Tibial nerve (tissue), 4 donors: ENCODE results near the gene SPTA1. TPM values are rescaled to one million over a fixed set of nuclear protein-coding genes. Genes with fewer than 3 reads are reported as not detected.

ENCODE experiments used
- DNase-seq, 2 donors: peaks; one replicate each; pipeline ENCODE4 v3.0.0-alpha.2; 2019; ENCODE audit warnings: low spot score in 2 of 2
- H3K27ac ChIP-seq, 4 donors: fragments of 200-600 bp; sonication (generic) in 3 of 4; one replicate each; pipeline ENCODE4 v1.5.1; 2017 to 2019; ENCODE audit warnings: mild to moderate bottlenecking in 1 of 4
- H3K27me3 ChIP-seq, 2 donors: fragments of 200-600 bp; sonication (generic) in 1 of 2; one replicate each; pipeline versions ENCODE4 v1.5.1 to v1.6.0; 2017 to 2019
- H3K36me3 ChIP-seq, 3 donors: fragments of 200-600 bp; sonication (generic); one replicate each; pipeline ENCODE4 v1.5.1; 2018 to 2019
- H3K4me1 ChIP-seq, 4 donors: fragments of 200-600 bp; sonication (generic) in 3 of 4; one replicate each; pipeline ENCODE4 v1.5.1; 2017 to 2019
- H3K4me3 ChIP-seq, 4 donors: fragments of 200-600 bp; sonication (generic) in 3 of 4; one replicate each; pipeline ENCODE4 v1.5.1; 2017 to 2019; ENCODE audit warnings: mild to moderate bottlenecking in 1 of 4, moderate library complexity in 1 of 4
- H3K9me3 ChIP-seq, 4 donors: fragments of 200-600 bp; sonication (generic) in 3 of 4; one replicate each; pipeline ENCODE4 v1.5.1; 2017 to 2019
- EP300 ChIP-seq, 2 donors: sonication (generic); formaldehyde crosslinking; IDR thresholded peaks; one replicate each; pipeline ENCODE4 v1.6.1; 2017; ENCODE audit warnings: antibody characterized with exemption in 2 of 2, mild to moderate bottlenecking in 1 of 2
- POLR2A ChIP-seq, 2 donors: fragments of 450-650 bp; IDR thresholded peaks; one replicate each; pipeline ENCODE4 v1.6.1; 2017; ENCODE audit warnings: antibody characterized with exemption in 2 of 2, mild to moderate bottlenecking in 2 of 2, moderate library complexity in 2 of 2
- WGBS, 2 donors: methylation state at CpG; one replicate each; pipeline ENCODE4 v1.1.5; 2018; 5-methylcytosine and 5-hydroxymethylcytosine counted together
- total RNA-seq, 4 donors: library from RNA; depleted of rRNA; stranded (reverse); fragments of >200 nt; gene quantifications; one replicate each; pipeline ENCODE4 v1.1.0, GENCODE V29; 2016
- TF ChIP-seq, protein P1 (sequence below), 5 experiments: fragments of 200-600 bp in 3 of 5; fragments of 450-650 bp in 2 of 5; sonication (generic) in 3 of 5; IDR thresholded peaks; one replicate each; pipeline ENCODE4 v1.5.1; 2016 to 2019; ENCODE audit warnings: antibody characterized with exemption in 5 of 5, mild to moderate bottlenecking in 3 of 5, moderate library complexity in 2 of 5

SPTA1 gene
- total RNA-seq, 4 donors from 2014 or later: 0.21 TPM; not detected in 3

GRCh38 chr1:158579733-158580132 lies 106.8 kb downstream of the SPTA1 start, which contains the start of gene OR10X1:
OR10X1 (minus strand) TSS chr1:158579899; CDS start chr1:158579899, 0 bp downstream.
- no peaks in the 10 kb centered on the region for H3K27me3 ChIP-seq
- no peaks in the 10 kb centered on the region for H3K36me3 ChIP-seq
- H3K9me3 ChIP-seq: no peaks in the 10 kb centered on the region
- H3K27ac ChIP-seq: no peak within 1 kb of the TSS
- no peak within 1 kb of the TSS for H3K4me3 ChIP-seq
- 79 to 88% methylated on average over 1 of the region's 1 CpG for WGBS, 2 donors
- DNase-seq: no peak
- no peak for TF ChIP-seq EP300 (IDR thresholded peaks at IDR 0.05)
- TF ChIP-seq, protein P1, sequence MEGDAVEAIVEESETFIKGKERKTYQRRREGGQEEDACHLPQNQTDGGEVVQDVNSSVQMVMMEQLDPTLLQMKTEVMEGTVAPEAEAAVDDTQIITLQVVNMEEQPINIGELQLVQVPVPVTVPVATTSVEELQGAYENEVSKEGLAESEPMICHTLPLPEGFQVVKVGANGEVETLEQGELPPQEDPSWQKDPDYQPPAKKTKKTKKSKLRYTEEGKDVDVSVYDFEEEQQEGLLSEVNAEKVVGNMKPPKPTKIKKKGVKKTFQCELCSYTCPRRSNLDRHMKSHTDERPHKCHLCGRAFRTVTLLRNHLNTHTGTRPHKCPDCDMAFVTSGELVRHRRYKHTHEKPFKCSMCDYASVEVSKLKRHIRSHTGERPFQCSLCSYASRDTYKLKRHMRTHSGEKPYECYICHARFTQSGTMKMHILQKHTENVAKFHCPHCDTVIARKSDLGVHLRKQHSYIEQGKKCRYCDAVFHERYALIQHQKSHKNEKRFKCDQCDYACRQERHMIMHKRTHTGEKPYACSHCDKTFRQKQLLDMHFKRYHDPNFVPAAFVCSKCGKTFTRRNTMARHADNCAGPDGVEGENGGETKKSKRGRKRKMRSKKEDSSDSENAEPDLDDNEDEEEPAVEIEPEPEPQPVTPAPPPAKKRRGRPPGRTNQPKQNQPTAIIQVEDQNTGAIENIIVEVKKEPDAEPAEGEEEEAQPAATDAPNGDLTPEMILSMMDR (IDR thresholded peaks at IDR 0.05): no peak
- no peak for TF ChIP-seq POLR2A (IDR thresholded peaks at IDR 0.05)
- no peaks in the 10 kb centered on the region for H3K4me1 ChIP-seq

- Histone ChIP-seq H3K27ac (no peak overlapping the region), H3K9me3 (no peaks in the 10 kb centered on the region), H3K36me3 (no peaks in the 10 kb centered on the region), H3K4me3 (no peak overlapping the region), H3K27me3 (no peaks in the 10 kb centered on the region), H3K4me1 (no peaks in the 10 kb centered on the region)
- TF ChIP-seq POLR2A (IDR thresholded peaks at IDR 0.05) (no peak), EP300 (IDR thresholded peaks at IDR 0.05) (no peak)
- TF ChIP-seq, protein P1 (IDR thresholded peaks at IDR 0.05): no peak
- DNase-seq: no peak
- WGBS, 2 donors: 85 to 92% methylated on average over 3 of the region's 3 CpGs
Measured at GRCh38 chr1:158577561-158577960, 109.0 kb downstream of the SPTA1 start.

DNA sequence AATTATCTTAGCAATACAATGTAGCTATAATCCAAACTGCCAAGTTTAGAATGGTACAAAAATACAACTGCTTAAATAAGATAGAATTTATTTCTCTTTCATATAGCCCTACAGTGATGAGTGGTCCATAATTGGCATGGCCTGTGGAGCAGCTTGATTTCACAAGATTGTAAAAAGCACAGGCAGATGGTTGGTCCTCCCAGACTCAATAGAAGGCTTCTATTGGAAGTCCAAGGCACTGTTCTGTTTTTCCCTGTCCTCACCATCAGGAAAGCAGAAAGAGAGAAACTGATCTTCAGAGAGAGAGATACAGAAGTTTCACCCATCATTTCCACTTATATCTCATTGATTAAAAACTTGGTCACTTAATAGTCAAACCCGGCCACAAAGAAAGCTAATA lies 114.3 kb downstream of the SPTA1 start:
- Histone ChIP-seq H3K4me1 (no peaks in the 10 kb centered on the region), H3K27ac (no peak overlapping the region), H3K9me3 (no peaks in the 10 kb centered on the region), H3K27me3 (no peaks in the 10 kb centered on the region), H3K4me3 (no peak overlapping the region), H3K36me3 (no peaks in the 10 kb centered on the region)
- no peak for DNase-seq
- TF ChIP-seq, protein P1 (IDR thresholded peaks at IDR 0.05): no peak
- no peak for TF ChIP-seq EP300 (IDR thresholded peaks at IDR 0.05)
- TF ChIP-seq POLR2A (IDR thresholded peaks at IDR 0.05): no peak
- 77 to 88% methylated on average over 1 of the region's 1 CpG for WGBS, 2 donors

DNA sequence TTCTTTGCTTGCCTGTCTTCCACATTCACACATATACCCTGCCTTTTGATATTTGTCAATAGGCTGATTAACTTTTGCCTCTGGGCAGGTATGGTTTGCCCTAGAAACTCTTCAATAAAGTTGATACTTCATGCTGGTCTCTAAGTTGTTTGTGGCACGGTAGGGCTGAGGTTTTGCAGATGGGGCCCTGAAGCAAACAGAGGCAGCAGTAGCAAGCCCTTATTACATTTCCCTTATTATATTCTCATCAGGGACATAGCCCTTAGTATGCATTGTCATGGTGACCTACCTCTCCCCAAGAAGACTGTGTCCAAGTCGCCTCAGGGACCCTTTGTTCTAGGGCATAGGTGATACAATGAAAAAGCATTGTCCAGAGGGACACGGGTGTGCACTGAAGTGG lies 116.0 kb downstream of the SPTA1 start, which contains the start of gene OR6P1:
Gene OR6P1, minus strand, starts transcription at position 101 of the 400 bp plus-strand sequence. CDS start 6,976 bp downstream, outside the sequence.
- Histone ChIP-seq H3K9me3 (no peaks in the 10 kb centered on the region), H3K4me3 (no peak within 1 kb of the TSS), H3K36me3 (no peaks in the 10 kb centered on the region), H3K27ac (no peak within 1 kb of the TSS), H3K27me3 (no peaks in the 10 kb centered on the region), H3K4me1 (no peaks in the 10 kb centered on the region)
- 68 to 79% methylated on average over 3 of the region's 3 CpGs for WGBS, 2 donors
- TF ChIP-seq POLR2A (IDR thresholded peaks at IDR 0.05): no peak
- TF ChIP-seq, protein P1 (IDR thresholded peaks at IDR 0.05): no peak
- no peak for TF ChIP-seq EP300 (IDR thresholded peaks at IDR 0.05)
- no peak for DNase-seq

DNA sequence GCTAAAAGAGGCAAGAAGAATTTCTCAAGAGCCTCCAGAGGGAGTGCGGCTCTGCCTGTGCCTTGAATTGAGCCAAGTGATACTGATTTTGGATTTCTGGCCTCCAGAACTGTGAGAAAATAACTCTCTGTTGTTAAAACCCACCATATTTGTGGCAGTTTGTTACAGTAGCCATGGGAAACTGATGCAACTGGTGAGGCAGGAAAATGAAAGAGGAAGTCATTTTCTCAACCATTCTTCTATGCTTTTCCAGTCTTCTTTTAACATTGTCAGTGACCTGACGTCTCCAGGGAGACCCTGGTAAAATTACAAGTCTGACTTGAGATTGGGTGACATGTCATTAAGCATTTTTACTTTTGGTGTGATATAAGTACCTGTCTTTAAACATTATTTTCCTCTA lies 121.9 kb downstream of the SPTA1 start:
- no peaks in the 10 kb centered on the region for H3K9me3 ChIP-seq
- no peak for DNase-seq
- H3K27ac ChIP-seq: no peak overlapping the region
- H3K4me3 ChIP-seq: no peak overlapping the region
- no peaks in the 10 kb centered on the region for H3K36me3 ChIP-seq
- H3K27me3 ChIP-seq: no peaks in the 10 kb centered on the region
- WGBS, 2 donors: 58 to 78% methylated on average over 2 of the region's 2 CpGs
- TF ChIP-seq POLR2A (IDR thresholded peaks at IDR 0.05) (no peak), EP300 (IDR thresholded peaks at IDR 0.05) (no peak)
- TF ChIP-seq, protein P1 (IDR thresholded peaks at IDR 0.05): no peak
- H3K4me1 ChIP-seq: peaks cover 0 to 6% (median 0%) of the 10 kb centered on the region in 4 donors
